ENCODE results near the gene CHL1. TPM values are rescaled to one million over a fixed set of nuclear protein-coding genes. Genes with fewer than 3 reads are reported as not detected.
"Not testable (repeated sequence)": the region's sequence is repeated elsewhere in the genome, so short reads cannot be mapped to it uniquely, and the experiment has no call there.

CHL1 gene
- total RNA-seq, 1 donor from 2014 or later = 252 TPM

DNA sequence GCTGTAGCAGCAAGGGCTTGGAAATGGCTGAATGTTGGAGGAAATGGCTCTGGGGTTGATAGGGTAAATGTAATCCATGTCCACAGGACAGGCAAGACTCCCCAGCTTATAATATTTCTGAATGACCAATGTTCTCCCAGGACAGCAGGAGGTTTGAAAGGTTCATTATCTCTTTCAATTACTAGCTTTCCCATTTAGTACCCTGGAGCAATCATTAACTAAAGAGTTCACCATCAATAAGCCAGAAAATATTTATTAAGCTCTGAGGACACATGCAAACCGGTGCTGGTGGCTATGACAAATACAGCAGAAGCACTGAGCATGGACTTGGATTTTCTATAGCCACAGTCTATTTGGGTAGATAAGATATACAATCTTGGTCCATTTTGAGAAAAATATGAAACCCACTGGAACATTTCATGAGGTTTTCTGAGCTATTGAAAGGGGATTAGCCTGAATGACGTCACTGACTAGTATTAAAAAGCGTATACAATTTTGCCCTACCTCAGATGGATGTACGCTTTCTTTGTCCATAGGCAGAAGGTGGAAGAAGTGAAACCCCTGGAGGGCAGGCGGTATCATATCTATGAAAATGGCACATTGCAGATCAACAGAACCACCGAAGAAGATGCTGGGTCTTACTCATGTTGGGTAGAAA, 166.2 kb downstream of the CHL1 start:
- intact Hi-C loops (cut with DNase I) = no loop called here
- DNase-seq (ENCODE audit: low spot score) (no peak), ATAC-seq (no peak)

DNA sequence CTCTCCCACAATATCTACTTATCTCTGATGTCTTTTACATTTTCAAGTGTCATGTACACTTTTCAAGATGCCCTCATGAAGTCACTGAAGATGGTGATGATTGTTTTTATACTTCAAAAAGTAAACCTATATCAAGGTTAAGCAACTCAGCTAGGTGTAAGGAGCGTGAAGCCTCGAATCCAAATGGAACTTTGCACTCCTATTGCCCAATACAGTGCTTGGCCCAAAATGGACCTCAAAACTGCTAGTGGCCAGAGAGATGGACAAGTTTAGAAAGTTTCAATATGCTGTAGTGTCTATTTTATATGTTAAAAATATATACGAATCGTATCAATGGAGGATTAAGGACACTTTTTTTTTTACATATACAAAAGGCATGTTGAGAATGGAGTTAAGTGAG, 167.7 kb downstream of the CHL1 start:
- intact Hi-C loops (cut with DNase I) = no loop called here
- no peak for DNase-seq (ENCODE audit: low spot score)
- ATAC-seq = no peak

- ATAC-seq (no peak), DNase-seq (ENCODE audit: low spot score) (no peak)
- intact Hi-C loops (cut with DNase I) = no loop called here
Observed at GRCh38 chr3:365268-365667, 168.7 kb downstream of the CHL1 start.

DNA sequence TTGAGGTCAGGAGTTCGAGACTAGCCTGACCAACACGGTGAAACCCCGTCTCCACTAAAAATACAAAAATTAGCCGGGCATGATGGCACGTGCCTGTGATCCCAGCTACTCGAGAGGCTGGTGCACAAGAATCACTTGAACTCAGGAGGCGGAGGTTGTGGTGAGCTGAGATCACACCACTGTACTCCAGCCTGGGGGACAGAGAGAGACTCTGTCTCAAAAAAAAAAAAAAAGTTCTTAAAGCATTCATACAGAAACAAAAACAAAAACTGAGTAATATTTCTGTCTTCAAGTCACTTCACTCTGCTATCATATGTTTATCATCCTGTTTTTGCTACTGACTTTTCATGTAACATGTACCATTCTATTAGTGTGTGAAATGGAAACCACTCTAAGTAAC, 169.7 kb downstream of the CHL1 start:
- ATAC-seq; DNase-seq (ENCODE audit: low spot score); intact Hi-C loops (cut with DNase I): not testable (repeated sequence)

- intact Hi-C loops (cut with DNase I) = no loop called here
- ATAC-seq (no peak), DNase-seq (ENCODE audit: low spot score) (no peak)
Observed at GRCh38 chr3:373193-373779, 176.7 kb downstream of the CHL1 start.

- intact Hi-C loops (cut with DNase I) = no loop called here
- DNase-seq (ENCODE audit: low spot score) (no peak), ATAC-seq (no peak)
Observed at GRCh38 chr3:374459-374858, 177.9 kb downstream of the CHL1 start.

DNA sequence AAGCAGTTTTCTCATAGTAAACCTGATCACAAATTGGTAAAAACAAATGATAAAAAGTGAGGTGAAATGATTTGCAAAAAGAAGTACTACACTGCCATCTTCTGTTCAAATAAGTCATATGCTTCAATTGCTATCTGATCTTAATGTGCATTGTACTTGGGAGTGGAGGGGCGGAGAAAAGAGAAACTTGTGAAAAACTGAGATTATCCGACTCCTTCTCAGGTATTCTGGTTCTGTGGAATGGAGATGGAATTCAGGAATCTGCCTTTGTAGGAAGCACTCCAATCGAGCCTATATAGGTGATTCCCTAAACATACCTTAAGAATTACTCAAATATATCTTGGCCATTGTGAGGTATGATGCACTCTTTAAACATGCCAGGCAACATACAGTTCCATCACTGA, 180.6 kb downstream of the CHL1 start:
- no peak for DNase-seq (ENCODE audit: low spot score)
- no peak for ATAC-seq
- intact Hi-C loops (cut with DNase I) = no loop called here

DNA sequence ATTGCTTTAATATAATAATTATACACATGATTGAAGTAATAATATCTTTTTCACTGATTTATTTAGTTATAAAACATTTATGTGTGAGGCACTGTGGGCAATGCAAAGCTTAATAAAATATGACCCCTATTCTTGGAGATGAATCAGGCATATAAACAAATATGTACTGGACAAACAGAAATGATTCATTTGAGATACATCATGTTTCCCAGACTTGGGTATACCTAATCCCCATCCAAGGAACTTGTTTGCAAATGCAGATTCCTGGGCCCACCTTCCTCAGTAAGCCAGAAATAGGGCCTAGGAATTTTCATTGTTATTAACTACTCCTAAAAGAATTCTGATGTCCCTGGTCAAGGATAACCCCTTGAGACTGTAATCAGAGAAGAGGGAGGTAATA, 184.2 kb downstream of the CHL1 start:
- ATAC-seq = no peak
- intact Hi-C loops (cut with DNase I) = no loop called here
- DNase-seq (ENCODE audit: low spot score) = no peak

- no peak for DNase-seq (ENCODE audit: low spot score)
- intact Hi-C loops (cut with DNase I) = no loop called here
- no peak for ATAC-seq
Observed at GRCh38 chr3:385151-385550, 188.6 kb downstream of the CHL1 start.

GRCh38 chr3:394775-395174, 198.2 kb downstream of the CHL1 start:
- DNase-seq (ENCODE audit: low spot score) = no peak
- intact Hi-C loops (cut with DNase I) = no loop called here
- no peak for ATAC-seq

DNA sequence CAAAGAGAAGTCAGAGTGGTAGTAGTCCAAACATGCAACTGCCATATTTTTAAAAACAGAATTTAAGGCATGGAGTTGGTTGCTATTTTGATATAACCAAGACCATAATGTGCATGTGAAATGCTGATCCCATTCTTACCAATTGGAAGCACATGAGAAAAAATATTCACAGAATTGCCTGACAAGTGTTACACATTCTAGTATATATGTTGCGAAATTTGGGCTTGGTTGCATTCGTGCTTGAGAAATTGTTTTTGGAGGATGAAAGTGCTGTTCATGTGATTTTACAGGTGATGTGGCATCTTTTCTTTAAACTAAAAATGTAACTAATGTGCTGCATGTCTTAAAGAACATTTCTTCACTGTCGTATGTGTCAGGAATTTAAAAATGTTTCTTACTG, 199.7 kb downstream of the CHL1 start:
- no peak for DNase-seq (ENCODE audit: low spot score)
- intact Hi-C loops (cut with DNase I) = no loop called here
- ATAC-seq = no peak

DNA sequence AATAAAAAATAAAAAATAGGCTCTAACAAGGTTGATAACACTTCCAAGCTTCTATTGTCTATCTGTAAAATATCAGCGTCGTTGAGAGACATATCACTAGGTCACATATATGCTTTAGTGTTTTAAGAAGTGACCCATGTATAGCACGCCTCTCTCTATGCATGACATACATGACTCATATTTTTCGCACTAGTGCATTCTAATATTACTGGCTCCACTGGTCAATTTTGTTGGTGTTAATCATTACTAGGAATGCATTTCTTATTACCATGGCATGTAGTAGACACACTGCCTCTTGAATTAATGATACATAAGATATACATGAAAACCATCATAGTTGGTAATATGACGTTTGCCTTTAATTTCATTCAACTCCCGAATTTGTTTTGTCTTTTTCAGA, 203.1 kb downstream of the CHL1 start:
- no peak for ATAC-seq
- no peak for DNase-seq (ENCODE audit: low spot score)
- intact Hi-C loops (cut with DNase I) = no loop called here

- no peak for DNase-seq (ENCODE audit: low spot score)
- ATAC-seq = no peak
- intact Hi-C loops (cut with DNase I) = no loop called here
Observed at GRCh38 chr3:403826-404225, 207.3 kb downstream of the CHL1 start.

- intact Hi-C loops (cut with DNase I) = no loop called here
- no peak for ATAC-seq
- DNase-seq (ENCODE audit: low spot score) = no peak
Observed at GRCh38 chr3:409011-409410, 212.4 kb downstream of the CHL1 start.

- ATAC-seq = no peak
- no peak for DNase-seq (ENCODE audit: low spot score)
- intact Hi-C loops (cut with DNase I) = no loop called here
Observed at GRCh38 chr3:411226-411625, 214.7 kb downstream of the CHL1 start.

DNA sequence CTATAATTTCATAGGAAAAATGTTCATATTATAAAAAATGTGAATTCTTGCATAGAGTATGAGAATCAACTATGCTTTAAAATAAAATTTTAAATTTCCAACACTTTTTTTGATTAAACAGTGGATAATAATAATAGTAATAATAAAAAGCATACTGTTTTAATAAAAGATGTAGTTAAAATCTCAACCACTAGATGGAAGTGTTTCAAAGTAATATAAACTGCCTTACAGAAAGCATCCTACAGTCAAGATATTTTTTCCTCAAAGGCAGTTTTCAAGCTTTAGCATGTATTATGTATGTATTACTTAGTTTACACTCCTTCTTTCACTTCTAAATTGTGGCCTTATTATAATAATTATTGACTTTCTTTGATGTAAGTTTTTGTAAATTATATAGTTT, 217.5 kb downstream of the CHL1 start:
- intact Hi-C loops (cut with DNase I) = no loop called here
- DNase-seq (ENCODE audit: low spot score) (no peak), ATAC-seq (no peak)

DNA sequence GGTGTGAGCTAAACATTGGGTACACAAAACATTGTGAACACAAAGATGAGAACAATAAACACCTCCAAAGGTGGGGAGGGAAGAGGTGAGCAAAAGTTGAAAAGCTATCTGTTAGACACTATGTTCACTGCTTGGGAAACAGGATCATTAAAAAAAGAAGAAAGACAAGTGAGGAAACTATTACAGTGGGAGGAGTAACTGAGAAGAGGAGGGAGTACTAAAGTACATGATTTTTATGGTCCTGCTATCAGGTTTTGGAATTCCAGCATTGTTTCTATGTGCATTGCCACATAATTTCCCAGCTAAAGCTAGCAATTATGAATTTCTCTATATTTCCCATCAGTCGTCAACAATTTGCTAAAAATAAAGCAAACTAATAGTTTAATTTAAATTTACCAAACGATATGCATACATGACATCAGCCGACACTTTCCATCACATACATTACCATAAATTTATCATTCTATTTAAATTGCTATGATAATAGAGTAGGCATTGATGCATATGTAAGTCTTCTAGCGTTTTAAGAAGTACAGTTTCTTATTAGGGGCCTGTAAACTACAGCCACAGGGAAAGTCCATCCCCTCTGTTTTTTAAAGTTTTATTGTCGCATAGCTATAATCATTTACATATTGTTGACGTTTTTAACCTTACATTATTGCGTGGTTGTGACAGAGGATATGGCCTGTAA, 221.8 kb downstream of the CHL1 start:
- no peak for DNase-seq (ENCODE audit: low spot score)
- no peak for ATAC-seq
- intact Hi-C loops (cut with DNase I) = no loop called here

- ATAC-seq = no peak
- no peak for DNase-seq (ENCODE audit: low spot score)
- intact Hi-C loops (cut with DNase I) = no loop called here
Observed at GRCh38 chr3:420584-420983, 224.0 kb downstream of the CHL1 start.

DNA sequence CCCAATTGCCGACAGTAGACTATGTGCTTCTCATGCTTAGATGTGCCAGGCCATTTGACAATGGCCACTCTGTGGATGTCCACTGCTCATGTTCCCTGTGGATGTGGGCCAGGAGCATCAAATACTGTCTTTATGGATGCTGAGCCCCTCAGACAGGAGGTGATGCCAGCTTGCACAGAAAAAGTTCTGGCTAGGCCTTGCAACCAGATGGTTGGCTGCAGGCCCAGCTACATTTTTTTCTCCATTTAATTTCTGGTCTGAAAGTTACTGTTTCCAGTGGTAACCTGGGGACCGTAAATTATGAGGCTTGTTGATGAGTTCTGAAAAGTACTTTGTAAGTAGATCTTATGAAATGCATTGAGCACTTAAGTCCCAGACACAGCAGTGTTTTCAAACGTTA, 228.5 kb downstream of the CHL1 start:
- intact Hi-C loops (cut with DNase I) = no loop called here
- DNase-seq (ENCODE audit: low spot score) (no peak), ATAC-seq (no peak)

- no peak for DNase-seq (ENCODE audit: low spot score)
- no peak for ATAC-seq
Observed at GRCh38 chr3:426072-426471, 229.5 kb downstream of the CHL1 start.

GRCh38 chr3:427128-427527, 230.6 kb downstream of the CHL1 start:
- no peak for DNase-seq (ENCODE audit: low spot score)
- ATAC-seq = no peak
- intact Hi-C loops (cut with DNase I) = no loop called here

More at GRCh38 chr3:426072-426471, 229.5 kb downstream of the CHL1 start:
- intact Hi-C loops (cut with DNase I) = no loop called here

Measured in sciatic nerve (tissue), 2 donors.